Left lung (tissue), 10 donors: ENCODE data around the gene ABCB10. TPM values are rescaled to one million over a fixed set of nuclear protein-coding genes. Genes with fewer than 3 reads are reported as not detected.

Experiments used
- ATAC-seq: fragments of 200-7000 bp; cut with Tn5 transposase; one replicate; pipeline ENCODE4 v1.9.1; 2020; ENCODE audit warnings: moderate library complexity
- DNase-seq, 4 donors: peaks; one replicate each; pipeline ENCODE4 v3.0.0-alpha.2; 2013 to 2020
- H3K27ac ChIP-seq, 2 donors: fragments of 200-600 bp; sonication (generic) in 1 of 2; one replicate each; pipeline versions ENCODE4 v1.5.0 to v1.8.0; 2020 to 2021
- H3K27me3 ChIP-seq, 2 donors: fragments of 200-600 bp; sonication (generic) in 1 of 2; one replicate each; pipeline versions ENCODE4 v1.5.0 to v1.8.0; 2020 to 2021
- H3K36me3 ChIP-seq, 2 donors: fragments of 200-600 bp; sonication (generic) in 1 of 2; one replicate each; pipeline versions ENCODE4 v1.5.0 to v1.8.0; 2020 to 2021
- H3K4me1 ChIP-seq, 2 donors: fragments of 200-600 bp; one replicate each; pipeline ENCODE4 v1.8.0; 2021
- H3K4me3 ChIP-seq, 2 donors: fragments of 200-600 bp; sonication (generic) in 1 of 2; one replicate each; pipeline versions ENCODE4 v1.5.0 to v1.8.0; 2020 to 2021; ENCODE audit warnings: mild to moderate bottlenecking in 1 of 2
- H3K9me3 ChIP-seq, 2 donors: fragments of 200-600 bp; sonication (generic) in 1 of 2; one replicate each; pipeline versions ENCODE4 v1.5.0 to v1.8.0; 2020 to 2021
- CTCF ChIP-seq, 2 donors: fragments of 200-600 bp; sonication (generic) in 1 of 2; IDR thresholded peaks; one replicate each; pipeline versions ENCODE4 v1.5.0 to v1.8.0; 2021; ENCODE audit warnings: antibody characterized with exemption in 2 of 2
- intact Hi-C, 2 donors: fragments of 100-400 bp; cut with DNase I; formaldehyde crosslinking; loops; one replicate each; pipeline versions ENCODE4 v1.11.2 to v1.14.2; 2022
- polyA plus RNA-seq, 6 donors: library from polyadenylated mRNA; unstranded; fragments of 120-200 nt; gene quantifications; one replicate each; pipeline ENCODE4 v1.2.1, GENCODE V29; 2013; ENCODE audit not compliant: insufficient read length in 6 of 6
- total RNA-seq, 2 donors: library from RNA; stranded (reverse); fragmentation: NEBNext Ultra II Directional; extraction: Animal tissue kit (Norgen Biotek cat#: 25700); gene quantifications; one replicate each; pipeline ENCODE4 v1.2.1, GENCODE V29; 2021
- donor health status: DM: no; HTN: yes; CAD: no.
- donor health status: DM: no; HTN: no; CAD: no.

ABCB10 gene
- total and polyA plus RNA-seq, 8 donors: 16.4 to 25.6 (median 20.1) TPM

GRCh38 chr1:229547542-229547941 is 11.0 kb downstream of the ABCB10 start:
- intact Hi-C loops: no loop called here
- Histone ChIP-seq H3K36me3 (peaks cover 0 to 57% of the 10 kb centered on the region in 2 donors), H3K9me3 (no peaks in the 10 kb centered on the region), H3K27me3 (no peaks in the 10 kb centered on the region), H3K27ac (no peak overlapping the region), H3K4me1 (peaks cover 0 to 6% of the 10 kb centered on the region in 2 donors), H3K4me3 (no peak overlapping the region)
- TF ChIP-seq CTCF (IDR thresholded peaks at IDR 0.05): no peak
- ATAC-seq: no peak
- no peak for DNase-seq

DNA sequence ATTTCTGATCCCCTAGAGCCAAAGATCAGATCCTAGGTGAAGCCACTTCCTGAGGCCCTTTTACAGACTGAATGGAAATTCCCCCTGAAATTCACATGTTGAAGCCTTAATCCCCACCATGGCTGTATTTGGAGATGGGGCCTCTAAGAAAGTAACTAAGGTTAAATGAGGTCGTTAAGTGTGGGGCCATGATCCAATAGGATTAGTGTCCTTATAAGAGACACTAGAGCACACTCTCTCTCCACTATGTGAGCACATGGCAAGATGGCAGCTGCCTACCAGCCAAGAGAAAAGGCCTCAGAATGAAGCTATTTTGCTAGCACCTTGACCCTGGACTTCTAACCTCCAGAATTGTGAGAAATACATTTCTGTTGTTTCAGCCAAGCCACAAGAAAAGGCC is 13.9 kb downstream of the ABCB10 start:
- H3K36me3 ChIP-seq: peaks cover 0 to 87% of the 10 kb centered on the region in 2 donors

GRCh38 chr1:229539863-229540506 is 18.5 kb downstream of the ABCB10 start:
- intact Hi-C loops: no loop called here

More for the DNA sequence above, 13.9 kb downstream of the ABCB10 start:
- TF ChIP-seq CTCF (IDR thresholded peaks at IDR 0.05): no peak
- intact Hi-C loops: no loop called here
- no peak for ATAC-seq
- no peaks in the 10 kb centered on the region for H3K9me3 ChIP-seq
- no peak overlapping the region for H3K27ac ChIP-seq
- no peak for DNase-seq
- H3K4me3 ChIP-seq: no peak overlapping the region
- no peaks in the 10 kb centered on the region for H3K4me1 ChIP-seq
- H3K27me3 ChIP-seq: no peaks in the 10 kb centered on the region

DNA sequence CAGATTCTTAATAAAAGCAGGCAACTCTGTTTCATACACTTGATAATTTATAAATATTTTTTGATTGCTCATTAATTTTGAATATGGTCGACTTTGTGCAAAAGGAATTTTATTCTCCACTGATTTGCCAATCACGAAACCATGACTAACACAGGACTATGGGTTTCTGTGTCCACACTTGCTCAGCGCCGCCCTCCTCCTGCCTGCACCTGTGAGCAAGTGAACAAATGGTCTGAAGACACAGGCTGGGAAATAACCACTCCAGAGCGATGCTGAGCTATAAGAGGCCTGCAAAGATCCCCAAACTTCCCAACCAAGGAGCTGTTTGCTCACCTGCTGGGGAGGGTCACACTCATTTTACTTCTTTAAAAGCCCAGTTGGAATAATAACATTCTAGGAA is 19.6 kb downstream of the ABCB10 start:
- no peak for ATAC-seq
- peaks cover 0 to 95% of the 10 kb centered on the region in 2 donors for H3K36me3 ChIP-seq
- H3K9me3 ChIP-seq: no peaks in the 10 kb centered on the region
- TF ChIP-seq CTCF (IDR thresholded peaks at IDR 0.05): no peak
- intact Hi-C loops: no loop called here
- DNase-seq: no peak
- no peak overlapping the region for H3K27ac ChIP-seq
- no peaks in the 10 kb centered on the region for H3K27me3 ChIP-seq
- no peaks in the 10 kb centered on the region for H3K4me1 ChIP-seq
- H3K4me3 ChIP-seq: no peak overlapping the region

More at GRCh38 chr1:229539863-229540506, 18.5 kb downstream of the ABCB10 start:
- Histone ChIP-seq H3K27me3 (no peaks in the 10 kb centered on the region), H3K27ac (no peak overlapping the region), H3K4me3 (no peak overlapping the region), H3K9me3 (no peaks in the 10 kb centered on the region), H3K4me1 (no peaks in the 10 kb centered on the region), H3K36me3 (peaks cover 0 to 99% of the 10 kb centered on the region in 2 donors)
- no peak for TF ChIP-seq CTCF (IDR thresholded peaks at IDR 0.05)
- DNase-seq: no peak
- no peak for ATAC-seq

GRCh38 chr1:229537894-229538293 is 20.6 kb downstream of the ABCB10 start:
- intact Hi-C loops: no loop called here
- no peak for ATAC-seq
- Histone ChIP-seq H3K36me3 (peaks cover 0 to 94% of the 10 kb centered on the region in 2 donors), H3K9me3 (no peaks in the 10 kb centered on the region), H3K4me3 (no peak overlapping the region), H3K4me1 (no peaks in the 10 kb centered on the region), H3K27me3 (no peaks in the 10 kb centered on the region), H3K27ac (no peak overlapping the region)
- no peak for DNase-seq
- no peak for TF ChIP-seq CTCF (IDR thresholded peaks at IDR 0.05)
